Measurements from ENCODE around the gene CCT4. TPM values are rescaled to one million over a fixed set of nuclear protein-coding genes. Genes with fewer than 3 reads are reported as not detected.

Gene CCT4
- total and polyA plus RNA-seq, 2 experiments from 2014 or later = 333 to 343 TPM

GRCh38 chr2:61909116-61909515, 20.7 kb upstream of the CCT4 start:
- Histone ChIP-seq H3K4me1 (ENCODE audit: insufficient read depth) (no peaks in the 10 kb centered on the region; the same call in 1 of the 2 replicates), H3K36me3 (ENCODE audit: insufficient read depth) (no peaks in the 10 kb centered on the region), H3K27ac (ENCODE audit: low read depth) (no peak overlapping the region), H3K79me2 (replicated peaks; ENCODE audit: insufficient read depth) (peaks cover 8% of the 10 kb centered on the region; the same call in 1 of the 2 replicates), H3F3A (replicated peaks; ENCODE audit: low read depth) (no peaks in the 10 kb centered on the region), H3K4me3 (no peak overlapping the region), H3K27me3 (ENCODE audit: insufficient read depth) (no peaks in the 10 kb centered on the region), H2AFZ (no peak overlapping the region), H4K20me1 (replicated peaks; ENCODE audit: insufficient read depth) (no peaks in the 10 kb centered on the region), H3K4me2 (no peak overlapping the region), H3K9me2 (ENCODE audit: insufficient read depth) (no peaks in the 10 kb centered on the region)
- H3K36me3 Mint-ChIP-seq (ENCODE audit: low read depth) = no peaks in the 10 kb centered on the region; the same call in 2 of the 3 replicates
- TF ChIP-seq STAT1 (IDR thresholded peaks at IDR 0.05; ENCODE audit: unreplicated experiment) (no peak), CREB1 (CRISPR knock-in tag; IDR thresholded peaks at IDR 0.05; ENCODE audit: low read depth) (no peak), ZNF462 (CRISPR knock-in tag; IDR thresholded peaks at IDR 0.05) (no peak), JUNB (IDR thresholded peaks at IDR 0.05; ENCODE audit: unreplicated experiment) (no peak), NANOG (IDR thresholded peaks at IDR 0.05; ENCODE audit: borderline replicate concordance) (no peak), ZNF331 (CRISPR knock-in tag; IDR thresholded peaks at IDR 0.05; ENCODE audit: low read depth) (no peak), ZNF114 (CRISPR knock-in tag; IDR thresholded peaks at IDR 0.05) (no peak), REST (IDR thresholded peaks at IDR 0.05; ENCODE audit: unreplicated experiment) (no peak)
- H3K4me1 Mint-ChIP-seq = peaks cover 6% of the 10 kb centered on the region; the same call in 2 of the 3 replicates
- no peak overlapping the region for H3K27ac Mint-ChIP-seq
- H3K4me3 Mint-ChIP-seq = no peak overlapping the region
- no peaks in the 10 kb centered on the region for H3K9me3 Mint-ChIP-seq
- peaks cover 11% of the 10 kb centered on the region for H3K27me3 Mint-ChIP-seq (ENCODE audit: insufficient read depth, low read depth, poor library complexity)
- ATAC-seq = no peak
- DNase-seq (ENCODE audit: low spot score) = no peak

Measured in GM23338 (cell line).